HG02678 (cell line): ENCODE results near the gene KLC1.
A peak's percentile ranks its signal among the peaks of the same experiment; 100 is the strongest.
"Not testable (repeated sequence)": the region's sequence is repeated elsewhere in the genome, so short reads cannot be mapped to it uniquely, and the experiment has no call there.

Experiments used
- ATAC-seq: cut with Tn5 transposase; IDR thresholded peaks from one replicate; pipeline ENCODE4 v1.9.1; 2021; ENCODE audit warnings: mild to moderate bottlenecking, moderate library complexity; ENCODE audit not compliant: unreplicated experiment

Gene KLC1

DNA sequence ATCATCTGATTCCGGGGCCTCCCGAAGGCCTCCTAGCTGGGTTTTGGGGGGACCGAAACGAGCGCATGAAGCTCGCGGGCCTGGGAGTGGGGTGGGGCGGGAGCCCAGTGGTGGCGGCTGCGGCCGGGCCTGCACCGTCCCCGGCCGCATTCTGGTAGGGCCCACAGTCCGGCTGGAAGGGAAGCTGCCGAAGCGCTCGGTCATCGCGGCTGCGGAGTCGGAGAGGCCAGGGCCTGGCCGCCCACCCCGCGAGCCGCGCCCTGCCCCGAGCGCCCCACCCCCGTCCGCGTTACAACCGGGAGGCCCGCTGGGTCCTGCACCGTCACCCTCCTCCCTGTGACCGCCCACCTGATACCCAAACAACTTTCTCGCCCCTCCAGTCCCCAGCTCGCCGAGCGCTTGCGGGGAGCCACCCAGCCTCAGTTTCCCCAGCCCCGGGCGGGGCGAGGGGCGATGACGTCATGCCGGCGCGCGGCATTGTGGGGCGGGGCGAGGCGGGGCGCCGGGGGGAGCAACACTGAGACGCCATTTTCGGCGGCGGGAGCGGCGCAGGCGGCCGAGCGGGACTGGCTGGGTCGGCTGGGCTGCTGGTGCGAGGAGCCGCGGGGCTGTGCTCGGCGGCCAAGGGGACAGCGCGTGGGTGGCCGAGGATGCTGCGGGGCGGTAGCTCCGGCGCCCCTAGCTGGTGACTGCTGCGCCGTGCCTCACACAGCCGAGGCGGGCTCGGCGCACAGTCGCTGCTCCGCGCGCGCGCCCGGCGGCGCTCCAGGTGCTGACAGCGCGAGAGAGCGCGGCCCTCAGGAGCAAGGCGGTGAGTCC is at the start of gene KLC1:
Gene KLC1, plus strand, starts transcription at position 528 of the 819 bp plus-strand sequence. CDS start 25,354 bp downstream, outside the sequence.
- peak; percentile 64 for ATAC-seq

DNA sequence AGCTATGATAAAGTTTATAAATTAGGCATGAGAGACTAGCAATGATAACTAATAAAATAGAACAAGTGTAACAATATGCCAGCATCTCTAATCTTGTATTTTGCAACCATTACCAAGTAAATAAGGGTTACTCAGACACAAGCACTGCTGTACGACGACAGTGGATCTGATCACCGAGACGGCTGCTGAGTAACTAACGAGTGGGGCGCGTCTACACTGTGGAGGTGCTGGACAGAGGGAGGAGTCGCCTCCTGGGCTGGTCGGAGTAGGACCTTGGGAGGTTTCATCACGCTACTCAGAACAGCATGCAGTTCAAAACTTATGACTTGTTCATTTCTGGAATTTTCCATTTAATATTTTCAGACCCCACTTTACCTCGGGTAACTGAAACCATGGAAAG is 47.8 kb upstream of the KLC1 start:
- no peak for ATAC-seq

DNA sequence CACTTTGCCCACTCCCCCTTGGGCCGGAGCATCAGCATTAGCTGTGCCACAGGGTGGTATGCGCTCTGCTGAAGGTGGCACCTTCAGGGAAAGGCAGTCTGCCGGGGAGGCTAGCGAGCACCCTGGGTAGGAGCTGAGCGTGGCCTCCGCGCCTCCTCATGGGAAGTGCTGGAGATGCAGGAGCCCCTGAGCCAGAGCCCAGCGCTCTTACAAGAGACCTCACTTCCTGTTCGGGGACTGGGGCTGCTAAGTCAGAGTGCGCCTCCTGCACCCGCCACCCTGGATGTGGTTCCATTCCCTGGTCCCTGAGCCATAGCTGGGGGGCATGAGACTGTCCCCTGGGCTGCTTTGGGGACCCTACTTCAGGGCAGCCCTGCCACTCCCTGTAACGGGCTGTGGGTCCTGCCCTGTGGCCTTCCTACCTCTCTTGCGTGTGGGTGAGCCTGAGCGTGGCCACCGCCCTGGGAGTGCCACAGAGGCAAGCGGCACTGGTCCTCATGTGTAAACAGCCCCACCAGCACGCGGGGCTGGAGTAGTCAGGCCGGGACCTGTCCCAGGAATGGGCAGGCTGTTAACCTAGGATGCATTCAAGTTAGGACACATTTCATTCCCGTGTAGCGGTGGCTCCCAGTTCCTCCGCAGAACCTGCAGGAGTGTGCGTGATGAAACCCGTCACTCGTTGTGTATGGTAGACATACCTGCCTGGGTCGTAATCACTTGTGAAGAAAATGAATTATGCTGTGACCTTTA is 46.9 kb upstream of the KLC1 start:
- no peak for ATAC-seq

- ATAC-seq = no peak
Measured at GRCh38 chr14:103584326-103584915, 44.6 kb upstream of the KLC1 start.

- ATAC-seq = peak; percentile 86
Measured at GRCh38 chr14:103593577-103593976, 35.4 kb upstream of the KLC1 start.

DNA sequence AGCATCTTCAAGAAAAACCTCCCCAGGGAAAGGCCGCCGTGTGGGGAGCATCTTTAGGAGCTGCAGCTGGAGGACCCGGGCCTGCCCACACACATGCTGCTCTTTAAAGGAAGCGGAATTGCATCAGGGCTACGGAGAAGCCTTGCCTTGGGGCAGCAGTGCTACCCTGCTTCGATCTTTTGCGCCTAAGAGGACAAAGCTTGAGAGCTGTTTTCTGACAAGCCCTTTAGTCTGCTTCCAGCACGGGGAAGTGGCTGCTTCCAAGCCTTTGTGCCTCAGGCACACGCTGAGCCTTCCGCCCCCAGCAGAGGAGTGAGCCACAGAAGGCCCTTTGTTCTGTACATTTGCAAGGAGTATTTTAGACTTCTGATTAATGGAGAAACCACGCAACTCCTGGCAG is 34.7 kb upstream of the KLC1 start:
- ATAC-seq = no peak

GRCh38 chr14:103597623-103598377 is 31.2 kb upstream of the KLC1 start:
- no peak for ATAC-seq

DNA sequence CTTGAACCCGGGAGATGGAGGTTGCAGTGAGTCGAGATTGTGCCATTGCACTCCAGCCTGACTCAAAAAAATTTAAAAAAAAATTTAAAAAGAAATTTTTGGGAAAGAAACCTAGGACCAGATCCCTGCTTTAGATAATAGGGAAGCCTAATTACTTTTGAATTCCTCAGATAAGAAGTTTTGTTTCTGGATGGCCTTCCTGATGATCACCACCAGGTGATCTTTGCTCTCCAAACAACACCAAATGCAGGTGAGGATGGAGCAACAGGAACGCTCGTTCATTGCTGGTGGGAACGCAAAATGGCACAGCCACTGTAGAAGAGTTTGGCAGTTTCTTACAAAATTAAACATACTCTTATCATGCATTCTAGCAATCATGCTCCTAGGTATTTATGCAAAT is 28.5 kb upstream of the KLC1 start:
- no peak for ATAC-seq

DNA sequence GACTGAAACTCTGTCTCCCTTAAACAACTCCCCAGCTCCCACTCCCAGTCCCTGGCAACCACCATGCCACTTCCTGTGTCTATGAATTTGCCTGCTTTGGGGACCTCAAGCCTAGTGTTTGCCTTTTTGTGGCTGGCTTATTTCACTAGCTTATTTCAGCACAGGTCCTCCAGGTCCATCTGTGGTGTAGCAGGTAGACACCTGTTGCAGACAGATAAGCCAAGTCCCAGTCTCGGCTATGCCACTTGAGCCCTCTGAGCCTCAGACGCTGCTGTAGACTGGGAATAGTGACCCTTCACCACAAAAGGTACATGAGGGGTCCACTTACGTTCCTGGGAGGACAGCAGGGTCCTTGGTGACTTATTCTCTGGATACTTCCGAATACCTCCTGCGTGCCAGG is 24.4 kb upstream of the KLC1 start:
- ATAC-seq = no peak

GRCh38 chr14:103606963-103607668 is 21.9 kb upstream of the KLC1 start:
- peak; percentile 71 for ATAC-seq

DNA sequence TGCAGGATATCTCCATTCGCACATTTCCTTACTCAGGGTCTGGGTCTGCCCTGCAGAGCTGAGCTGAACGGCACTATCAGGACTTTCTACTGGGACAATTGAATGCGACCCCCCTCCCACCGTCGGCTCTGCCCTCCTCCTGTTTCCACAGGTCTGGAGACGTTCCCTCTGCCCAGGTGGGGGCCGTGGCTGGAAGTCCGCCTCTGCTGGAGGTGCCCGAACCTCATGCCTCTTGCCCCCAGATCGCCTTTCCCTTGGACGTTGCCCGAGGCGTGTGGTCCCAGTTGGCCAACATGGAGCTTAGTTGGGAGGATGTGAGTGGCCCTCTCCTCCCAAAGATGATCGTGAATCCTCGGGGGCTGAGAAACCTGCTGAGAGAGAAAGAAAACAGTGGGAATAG is 21.2 kb upstream of the KLC1 start:
- no peak for ATAC-seq

GRCh38 chr14:103609081-103609480 is 19.9 kb upstream of the KLC1 start:
- not testable (repeated sequence) for ATAC-seq

GRCh38 chr14:103611215-103611614 is 17.8 kb upstream of the KLC1 start:
- no peak for ATAC-seq

- no peak for ATAC-seq
Measured at GRCh38 chr14:103613517-103613916, 15.5 kb upstream of the KLC1 start.

DNA sequence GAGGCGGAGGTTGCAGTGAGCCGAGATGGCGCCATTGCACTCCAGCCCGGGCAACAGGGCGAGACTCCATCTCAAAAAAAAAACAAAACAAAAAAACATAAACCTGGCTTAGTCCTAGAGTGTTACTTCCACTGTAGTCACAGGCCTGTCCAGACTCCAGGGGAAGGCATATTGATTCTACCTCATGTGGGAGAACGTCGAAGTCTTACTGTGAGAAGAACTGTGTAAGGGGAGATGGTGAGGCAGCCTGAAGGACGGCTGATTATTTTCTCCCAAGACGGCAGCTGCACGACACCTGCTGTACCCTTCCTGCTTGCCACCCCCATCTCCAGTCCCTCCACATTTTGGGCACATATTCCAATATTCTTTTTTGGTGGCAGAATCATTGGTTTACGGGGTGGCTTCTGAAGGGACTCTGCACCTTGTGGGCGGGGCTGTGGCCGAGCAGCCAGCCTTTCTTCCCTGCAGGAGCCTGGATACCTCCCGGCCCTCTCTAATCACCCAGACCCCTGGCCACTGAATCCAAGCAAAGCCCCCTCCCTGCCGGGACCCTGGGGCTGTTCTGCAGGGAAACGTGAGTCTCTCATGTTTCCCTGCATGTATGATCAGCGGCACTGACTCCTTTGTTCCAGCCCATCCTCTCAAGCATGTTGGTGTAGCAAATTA is 12.2 kb upstream of the KLC1 start:
- ATAC-seq = no peak

DNA sequence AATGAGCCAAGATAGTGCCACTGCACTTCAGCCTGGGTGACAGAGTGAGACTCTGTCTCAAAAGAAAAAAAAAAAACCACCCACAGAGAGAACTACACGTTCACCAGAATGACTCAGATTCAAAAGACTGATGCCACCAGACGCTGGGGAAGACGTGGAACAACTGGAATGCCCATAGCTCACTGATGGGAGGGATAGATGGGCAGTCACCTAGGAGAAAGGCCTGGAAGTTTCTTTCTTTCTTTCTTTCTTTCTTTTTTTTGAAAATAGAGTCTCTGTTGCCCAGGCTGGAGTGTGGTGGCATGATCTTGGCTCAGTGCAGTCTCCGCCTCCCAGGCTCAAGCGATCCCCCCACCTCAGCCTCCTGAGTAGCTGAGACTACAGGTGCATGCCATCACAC is 10.0 kb upstream of the KLC1 start:
- no peak for ATAC-seq

DNA sequence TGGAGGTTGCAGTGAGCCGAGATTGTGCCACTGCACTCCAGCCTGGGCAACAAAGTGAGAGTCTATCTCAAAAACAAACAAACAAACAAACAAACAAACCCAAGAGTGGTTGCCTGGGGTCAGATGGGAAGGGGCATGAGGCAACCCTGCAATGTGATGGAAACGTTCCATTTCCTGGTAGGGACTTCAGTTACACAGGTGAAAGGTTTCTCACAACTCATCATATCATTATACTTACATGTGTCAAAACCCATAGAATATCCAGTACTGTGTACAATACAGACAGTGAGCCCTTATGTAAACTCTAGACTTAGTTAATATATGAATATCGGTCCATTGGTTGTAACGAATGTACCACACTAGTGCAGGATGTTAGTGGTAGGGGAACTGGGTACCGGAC is 7.2 kb upstream of the KLC1 start:
- ATAC-seq = no peak

GRCh38 chr14:103623308-103623707 is 5.7 kb upstream of the KLC1 start:
- ATAC-seq = no peak

- ATAC-seq = no peak
Measured at GRCh38 chr14:103623883-103624482, 5.0 kb upstream of the KLC1 start.

DNA sequence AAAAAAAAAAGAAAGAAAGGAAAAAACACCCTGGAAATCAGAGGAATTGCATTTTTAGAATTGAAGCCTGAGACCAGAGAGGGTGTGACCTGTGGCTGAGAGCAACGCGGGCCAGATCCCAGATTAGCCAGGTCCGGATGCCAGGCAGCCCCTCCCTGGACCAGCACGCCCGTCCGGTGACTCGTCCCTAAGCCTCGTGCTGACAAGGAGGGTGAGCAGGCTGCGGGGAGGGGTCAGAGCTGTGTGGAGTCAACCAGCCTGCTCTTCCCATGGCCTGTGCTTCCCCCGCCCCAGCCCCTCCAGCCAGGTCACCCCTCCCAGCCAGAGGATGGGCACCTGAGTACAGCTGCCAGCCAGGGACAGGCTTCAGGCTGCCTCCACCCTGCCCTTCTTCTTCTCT is 4.2 kb upstream of the KLC1 start:
- ATAC-seq = no peak
